AG04449 (cell line): Measurements from ENCODE around the gene IGSF9.

Experiments used
- CTCF ChIA-PET: fragments of 350-600 bp; formaldehyde crosslinking; extraction: SDS; loops from one replicate; lab custom pipeline; 2021; ENCODE audit warnings: antibody characterized with exemption; lab: Yijun Ruan, JAX
- POLR2A ChIA-PET: fragments of 400-600, 350-600 bp; formaldehyde crosslinking; extraction: SDS; loops from one replicate; lab custom pipeline; 2020; ENCODE audit warnings: antibody characterized with exemption, inconsistent platforms; lab: Yijun Ruan, JAX
- DNase-seq: peaks from one replicate; pipeline ENCODE4 v3.0.0-alpha.2; 2010; ENCODE audit warnings: low read depth, low spot score
- H3K4me3 ChIP-seq: 2 replicates; pipeline ENCODE4 v1.5.1; 2011; ENCODE audit warnings: low read depth, mild to moderate bottlenecking, control low read depth, low read length
- TF ChIP-seq, protein P1 (sequence below): IDR thresholded peaks from one replicate; pipeline ENCODE4 v1.5.1; 2011; ENCODE audit warnings: mild to moderate bottlenecking, moderate library complexity, low read length, control low read depth, inconsistent platforms; ENCODE audit not compliant: insufficient read depth; ENCODE audit errors: missing control alignments

Gene IGSF9

GRCh38 chr1:159938905-159939677 is 6.3 kb downstream of the IGSF9 start:
- POLR2A ChIA-PET, result interaction anchor here (0.6 to 0.7 kb wide), 3 partner anchors 11 to 58 kb away, joined by 3 to 4 read pairs (median 3); partner anchors contain the start of gene TAGLN2
- TF ChIP-seq, protein P1, sequence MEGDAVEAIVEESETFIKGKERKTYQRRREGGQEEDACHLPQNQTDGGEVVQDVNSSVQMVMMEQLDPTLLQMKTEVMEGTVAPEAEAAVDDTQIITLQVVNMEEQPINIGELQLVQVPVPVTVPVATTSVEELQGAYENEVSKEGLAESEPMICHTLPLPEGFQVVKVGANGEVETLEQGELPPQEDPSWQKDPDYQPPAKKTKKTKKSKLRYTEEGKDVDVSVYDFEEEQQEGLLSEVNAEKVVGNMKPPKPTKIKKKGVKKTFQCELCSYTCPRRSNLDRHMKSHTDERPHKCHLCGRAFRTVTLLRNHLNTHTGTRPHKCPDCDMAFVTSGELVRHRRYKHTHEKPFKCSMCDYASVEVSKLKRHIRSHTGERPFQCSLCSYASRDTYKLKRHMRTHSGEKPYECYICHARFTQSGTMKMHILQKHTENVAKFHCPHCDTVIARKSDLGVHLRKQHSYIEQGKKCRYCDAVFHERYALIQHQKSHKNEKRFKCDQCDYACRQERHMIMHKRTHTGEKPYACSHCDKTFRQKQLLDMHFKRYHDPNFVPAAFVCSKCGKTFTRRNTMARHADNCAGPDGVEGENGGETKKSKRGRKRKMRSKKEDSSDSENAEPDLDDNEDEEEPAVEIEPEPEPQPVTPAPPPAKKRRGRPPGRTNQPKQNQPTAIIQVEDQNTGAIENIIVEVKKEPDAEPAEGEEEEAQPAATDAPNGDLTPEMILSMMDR, result no peak
- no peak overlapping the region for H3K4me3 ChIP-seq
- CTCF ChIA-PET, result interaction anchor here (0.9 to 23.7 kb wide), 12 partner anchors 13 to 148 kb away, joined by 3 to 1031 read pairs (median 4); partner anchors contain the start of genes IGSF9, SLAMF9 and TAGLN2
- DNase-seq, result no peak

DNA sequence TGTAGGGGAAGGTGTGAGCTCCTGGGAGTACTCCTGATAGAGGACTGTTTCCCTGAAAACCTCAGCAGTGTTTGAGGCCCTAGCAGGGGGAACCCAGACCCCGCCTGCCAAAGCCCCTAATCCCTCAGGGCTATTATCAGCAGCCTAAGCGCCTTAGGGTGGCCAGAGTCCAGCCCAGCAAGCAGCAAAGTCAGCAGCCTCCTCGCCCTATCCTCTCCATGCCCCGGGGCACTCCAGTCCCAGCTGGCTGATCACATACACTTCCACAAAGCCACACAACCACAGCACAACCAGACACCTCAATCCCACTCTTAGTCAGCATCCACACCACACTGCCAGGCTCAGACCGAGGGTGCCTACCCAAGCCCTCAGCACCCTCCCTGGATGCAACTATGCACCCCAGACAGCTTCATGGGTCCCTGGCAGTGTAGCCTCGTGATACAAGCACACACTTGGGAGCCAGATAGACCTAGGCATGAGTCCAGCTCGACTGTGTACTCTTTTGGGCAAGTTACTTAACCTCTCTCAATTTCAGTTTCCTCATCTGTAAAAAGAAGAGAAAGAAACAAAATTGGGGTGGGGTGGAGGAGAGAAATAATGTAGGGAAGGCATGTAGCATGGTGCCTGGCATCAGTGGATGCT is 7.1 kb downstream of the IGSF9 start:
- ChIA-PET CTCF (interaction anchor here (0.6 to 23.7 kb wide), 13 partner anchors 12 to 149 kb away, joined by 3 to 1031 read pairs (median 3); partner anchors contain the start of genes IGSF9, SLAMF9 and TAGLN2), POLR2A (interaction anchor here (0.6 to 0.7 kb wide), 3 partner anchors 11 to 59 kb away, joined by 3 to 4 read pairs (median 3); partner anchors contain the start of gene TAGLN2)
- no peak for DNase-seq
- TF ChIP-seq, protein P1, result no peak
- H3K4me3 ChIP-seq, result no peak overlapping the region

- CTCF ChIA-PET, result interaction anchor here (0.9 to 23.7 kb wide), 16 partner anchors 11 to 467 kb away, joined by 3 to 1031 read pairs (median 7); partner anchors contain the start of genes IGSF9, PIGM, SLAMF9 and TAGLN2
- DNase-seq, result no peak
- POLR2A ChIA-PET, result no interaction called here
Observed at GRCh38 chr1:159937054-159937750, 8.2 kb downstream of the IGSF9 start.

DNA sequence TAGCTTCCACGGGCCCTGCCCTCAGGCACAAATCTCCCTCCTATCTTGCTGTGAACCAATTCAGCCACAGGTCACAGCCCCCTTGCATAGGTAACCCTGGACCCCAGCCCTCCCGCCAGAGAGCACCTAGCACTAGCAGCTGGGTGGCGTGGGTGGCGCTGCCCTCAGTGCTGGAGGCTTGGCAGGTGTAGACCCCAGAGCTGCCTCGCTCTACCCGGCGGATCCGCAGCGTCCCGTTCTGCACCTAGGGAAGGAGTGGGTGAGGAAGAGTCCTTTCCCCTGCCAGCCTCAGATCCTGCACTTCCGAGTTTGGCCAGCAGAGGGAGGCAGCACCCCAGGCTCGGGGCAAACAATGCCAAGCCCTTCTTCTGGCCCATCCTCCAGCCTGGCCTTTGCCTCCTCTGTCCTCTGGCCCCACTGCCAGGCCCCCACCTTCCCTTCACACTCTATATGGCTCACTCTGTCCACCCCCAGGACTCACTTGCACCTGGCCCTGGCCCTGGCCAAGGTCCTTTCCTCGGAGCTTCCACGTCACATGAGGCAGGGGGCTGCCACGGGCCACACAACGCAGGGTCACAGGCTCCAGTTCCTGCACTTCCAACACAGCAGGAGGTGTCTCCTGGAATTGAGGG is 9.0 kb downstream of the IGSF9 start:
- TF ChIP-seq, protein P1, result peak; percentile 99
- no peak overlapping the region for H3K4me3 ChIP-seq
- POLR2A ChIA-PET, result no interaction called here
- CTCF ChIA-PET, result interaction anchor here (0.9 to 23.7 kb wide), 20 partner anchors 10 to 149 kb away, joined by 3 to 1031 read pairs (median 6); partner anchors contain the start of genes IGSF9, PIGM, SLAMF9 and TAGLN2
- no peak for DNase-seq

More at GRCh38 chr1:159937054-159937750, 8.2 kb downstream of the IGSF9 start:
- TF ChIP-seq, protein P1, result no peak
- no peak overlapping the region for H3K4me3 ChIP-seq

- TF ChIP-seq, protein P1, result no peak
- no peak for DNase-seq
- no peak overlapping the region for H3K4me3 ChIP-seq
- ChIA-PET POLR2A (no interaction called here), CTCF (interaction anchor here (0.9 to 23.7 kb wide), 19 partner anchors 10 to 149 kb away, joined by 3 to 1031 read pairs (median 6); partner anchors contain the start of genes IGSF9, PIGM, SLAMF9 and TAGLN2)
Observed at GRCh38 chr1:159935719-159936272, 9.6 kb downstream of the IGSF9 start.
